NCI-H146 treated with DMSO at 0.1 percent for 48 hours (cell line): ENCODE data around the gene NELFE.
A peak's percentile ranks its signal among the peaks of the same experiment; 100 is the strongest.
"Not testable (repeated sequence)": the region's sequence is repeated elsewhere in the genome, so short reads cannot be mapped to it uniquely, and the experiment has no call there.

Experiments used
- DNase-seq: peaks from one replicate; lab custom pipeline; 2025; ENCODE audit not compliant: unreplicated experiment; lab: John Stamatoyannopoulos, UW

The NELFE gene

GRCh38 chr6:31976065-31976464 is 17.3 kb upstream of the NELFE start:
- DNase-seq, result not testable (repeated sequence)

- DNase-seq, result no peak
Measured at GRCh38 chr6:31972709-31973350, 14.1 kb upstream of the NELFE start.

- peak; percentile 91 for DNase-seq
Measured at GRCh38 chr6:31971993-31972708, 13.4 kb upstream of the NELFE start, which contains the start of gene DXO. Gene DXO, minus strand, starts transcription at chr6:31972138. Its CDS starts 463 bp downstream, at chr6:31971675.

DNA sequence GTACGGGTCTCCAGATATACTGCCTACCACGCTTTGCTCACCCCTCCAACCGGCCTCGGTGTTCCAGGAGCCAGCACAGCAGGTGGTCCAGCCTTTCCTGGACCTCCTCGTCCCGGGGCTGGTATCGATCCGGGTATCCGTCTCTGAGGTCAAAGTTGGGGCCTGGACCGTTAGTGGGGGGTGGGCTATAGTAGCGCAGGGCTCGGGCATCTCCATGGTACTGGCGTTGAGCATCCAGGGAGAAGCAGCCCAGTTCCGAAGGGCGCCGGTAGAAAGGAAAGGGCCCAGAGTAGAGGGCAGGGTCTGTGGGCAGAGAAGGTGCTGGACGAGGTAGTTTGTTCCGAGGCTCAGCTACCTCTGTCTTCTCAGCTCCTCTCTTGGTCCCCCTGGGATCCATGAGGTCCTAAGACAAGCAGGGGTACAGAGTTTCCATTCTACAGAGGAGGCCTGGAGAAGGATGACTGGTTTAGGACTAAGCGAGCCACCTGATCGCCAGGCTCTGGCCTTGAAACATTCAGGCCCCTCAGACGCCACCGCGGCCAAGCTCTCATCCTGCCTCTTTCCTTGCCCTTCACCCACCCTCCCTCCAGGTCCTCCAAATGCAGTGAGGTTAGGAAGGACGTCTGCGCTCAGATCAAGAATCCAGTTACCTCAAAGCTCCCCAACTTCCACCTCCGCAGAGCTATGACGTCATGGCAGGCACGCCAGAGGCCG is 12.7 kb upstream of the NELFE start:
- no peak for DNase-seq

GRCh38 chr6:31970604-31971271 is 12.0 kb upstream of the NELFE start:
- DNase-seq, result no peak

DNA sequence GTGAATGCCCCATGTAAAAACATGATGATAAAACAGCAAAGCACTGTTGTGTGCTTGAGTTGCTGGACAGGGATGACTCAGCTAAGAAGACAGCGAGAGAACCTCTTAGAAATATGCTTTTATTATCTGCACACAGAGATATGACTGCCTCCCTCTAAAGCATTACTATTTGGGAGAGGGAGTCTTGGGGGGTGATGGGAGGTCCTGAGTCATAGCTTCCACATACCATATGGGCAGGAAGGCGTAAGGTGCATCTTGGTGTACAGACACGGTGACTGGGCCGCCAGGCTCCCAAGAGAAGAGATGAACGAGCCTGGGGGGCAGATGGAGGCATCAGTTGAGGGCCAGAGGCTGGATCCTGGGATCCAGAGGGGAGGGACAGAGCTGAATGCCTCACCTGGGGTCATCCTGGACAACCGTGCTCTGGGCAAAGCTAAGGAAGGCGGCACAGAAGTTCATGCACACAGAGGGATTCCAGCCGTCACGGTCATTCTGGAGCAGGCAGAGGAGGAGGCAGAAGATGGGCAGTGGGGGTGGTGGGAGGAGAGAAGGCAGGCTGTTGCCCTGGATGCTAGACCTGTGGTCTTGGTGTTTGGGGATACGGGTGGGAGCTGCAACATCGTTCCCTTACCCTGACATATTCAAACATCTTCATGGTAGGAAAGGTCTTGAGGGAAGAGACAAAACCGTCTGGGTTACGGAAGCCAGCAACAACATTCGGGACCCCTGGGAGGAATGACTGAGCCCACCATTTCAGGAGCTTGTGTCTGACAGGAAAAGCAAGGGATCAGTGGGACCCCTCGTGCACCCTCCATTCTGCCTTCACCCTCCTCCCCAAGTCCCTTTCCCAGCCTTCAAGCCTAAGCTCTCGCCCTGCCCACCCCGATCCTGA is 11.2 kb upstream of the NELFE start:
- DNase-seq, result no peak

DNA sequence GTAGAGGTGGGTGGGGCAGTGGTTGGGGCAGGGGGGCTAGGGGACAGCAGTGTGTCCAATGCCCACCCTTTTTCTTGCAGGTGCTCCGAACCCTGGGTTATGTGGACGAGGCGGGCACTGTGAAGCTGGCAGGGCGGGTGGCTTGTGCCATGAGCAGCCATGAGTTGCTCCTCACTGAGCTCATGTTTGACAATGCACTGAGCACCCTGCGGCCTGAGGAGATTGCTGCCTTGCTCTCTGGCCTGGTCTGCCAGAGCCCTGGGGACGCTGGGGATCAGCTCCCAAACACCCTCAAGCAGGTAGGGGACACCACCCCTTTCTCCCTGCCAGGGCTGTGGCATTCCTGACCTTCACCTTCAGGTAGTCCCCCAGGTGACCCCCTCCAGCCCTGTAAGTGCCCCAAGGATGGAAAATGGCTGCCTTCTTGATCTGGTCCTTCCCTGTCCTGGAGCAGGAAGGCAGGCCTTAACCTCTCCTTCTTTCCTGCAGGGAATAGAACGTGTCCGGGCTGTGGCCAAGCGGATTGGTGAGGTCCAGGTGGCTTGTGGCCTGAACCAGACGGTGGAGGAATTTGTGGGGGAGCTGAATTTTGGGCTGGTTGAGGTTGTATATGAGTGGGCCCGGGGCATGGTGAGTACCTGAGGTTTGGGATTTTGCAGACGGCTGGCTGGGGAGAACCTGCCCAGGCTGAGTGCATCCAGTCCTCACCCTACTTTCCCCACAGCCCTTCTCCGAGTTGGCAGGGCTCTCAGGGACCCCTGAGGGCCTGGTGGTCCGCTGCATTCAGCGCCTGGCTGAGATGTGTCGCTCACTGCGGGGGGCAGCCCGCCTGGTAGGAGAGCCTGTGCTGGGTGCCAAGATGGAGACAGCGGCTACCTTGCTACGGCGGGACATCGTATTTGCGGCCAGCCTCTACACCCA is 10.3 kb upstream of the NELFE start:
- no peak for DNase-seq

GRCh38 chr6:31968326-31968725 is 9.6 kb upstream of the NELFE start:
- no peak for DNase-seq

DNA sequence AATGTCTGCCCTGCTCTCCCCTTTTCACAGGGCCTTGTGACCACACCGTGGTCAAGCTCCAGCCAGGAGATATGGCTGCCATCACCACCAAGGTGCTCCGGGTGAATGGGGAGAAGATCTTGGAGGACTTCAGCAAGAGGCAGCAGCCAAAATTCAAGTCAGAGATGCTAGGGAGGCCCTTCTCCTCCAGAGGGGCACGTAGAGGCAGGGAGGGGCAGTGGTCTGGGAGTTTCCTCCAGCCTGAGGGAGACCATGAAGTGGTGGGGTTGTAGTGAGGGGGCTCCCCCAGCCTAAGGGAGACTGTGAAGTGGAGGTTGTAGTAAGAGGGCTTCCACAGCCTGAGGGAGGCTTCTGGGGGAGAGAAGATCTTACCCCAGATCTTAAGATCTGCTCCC is 9.2 kb upstream of the NELFE start:
- no peak for DNase-seq

- DNase-seq, result no peak
Measured at GRCh38 chr6:31966997-31967925, 8.5 kb upstream of the NELFE start.

DNA sequence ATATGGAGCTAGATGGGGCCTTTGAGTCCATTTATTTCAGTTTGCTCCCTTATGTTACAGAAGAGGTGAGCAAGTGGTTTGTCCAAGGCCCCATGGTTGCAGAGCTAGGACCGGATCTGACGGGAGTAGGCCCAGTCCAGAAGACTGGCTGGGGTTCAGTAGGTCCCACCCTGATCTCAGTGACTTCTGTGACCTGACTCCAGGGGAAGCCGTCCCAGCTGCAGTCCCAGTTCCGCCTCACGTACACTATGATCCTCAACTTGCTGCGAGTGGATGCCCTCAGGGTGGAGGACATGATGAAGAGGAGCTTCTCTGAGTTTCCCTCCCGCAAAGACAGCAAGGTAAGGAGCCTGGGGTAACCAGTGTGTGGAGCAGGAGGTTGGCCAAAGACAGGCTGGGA is 7.7 kb upstream of the NELFE start:
- no peak for DNase-seq

- no peak for DNase-seq
Measured at GRCh38 chr6:31965700-31966099, 6.9 kb upstream of the NELFE start.

- DNase-seq, result no peak
Measured at GRCh38 chr6:31963921-31964320, 5.2 kb upstream of the NELFE start.

GRCh38 chr6:31961616-31962015 is 2.8 kb upstream of the NELFE start:
- DNase-seq, result no peak

DNA sequence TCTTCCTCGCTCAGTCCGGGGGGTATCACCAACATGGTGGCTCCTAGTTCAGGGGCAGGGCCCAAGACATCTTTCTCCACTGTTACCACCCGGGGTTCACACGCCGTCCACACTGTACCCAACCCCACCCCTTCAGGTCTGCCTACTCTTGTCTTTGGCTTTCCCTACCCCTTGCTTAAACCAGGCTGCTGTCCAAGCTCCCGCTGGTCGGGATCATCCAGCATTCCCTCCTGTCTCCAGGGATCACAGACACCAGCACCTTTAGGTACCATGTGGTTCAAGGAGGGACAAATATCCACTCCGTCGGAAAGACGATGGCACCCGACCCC is 395 bp downstream of the NELFE start:
- no peak for DNase-seq

- DNase-seq, result no peak
Measured at GRCh38 chr6:31956796-31957195, 2.0 kb downstream of the NELFE start.

- no peak for DNase-seq
Measured at GRCh38 chr6:31954511-31954910, 4.3 kb downstream of the NELFE start.

GRCh38 chr6:31952890-31953289 is 5.9 kb downstream of the NELFE start:
- DNase-seq, result no peak
